SKM-1 treated with dmso at 0.1 percent for 144 hours (cell line): ENCODE data around the gene PRAMEF17.
"Not testable (repeated sequence)": the region's sequence is repeated elsewhere in the genome, so short reads cannot be mapped to it uniquely, and the experiment has no call there.

Experiments
- DNase-seq: peaks from one replicate; lab custom pipeline; 2025; ENCODE audit not compliant: unreplicated experiment; lab: John Stamatoyannopoulos, UW

The PRAMEF17 gene

GRCh38 chr1:13439104-13439783, 49.8 kb downstream of the PRAMEF17 start:
- not testable (repeated sequence) for DNase-seq
